HepG2 (cell line): Measurements from ENCODE around the gene SAE1.

ENCODE experiments used
- ARNT ChIP-seq: fragments of 450-650 bp; IDR thresholded peaks from 2 replicates; pipeline ENCODE4 v1.6.1; 2017
- CCAR2 ChIP-seq: fragments of 200-400 bp; formaldehyde crosslinking; optimal IDR thresholded peaks from 2 replicates; pipeline ENCODE3; 2018; ENCODE audit warnings: low read depth, mild to moderate bottlenecking, low read length, moderate library complexity
- DPF2 ChIP-seq: sonication (generic); formaldehyde crosslinking; IDR thresholded peaks from 2 replicates; pipeline ENCODE4 v1.4.0; 2020; ENCODE audit warnings: mild to moderate bottlenecking, low read depth, missing genetic modification reagents, borderline replicate concordance
- HDAC6 ChIP-seq: fragments of 200-600 bp; sonication (generic); IDR thresholded peaks from 2 replicates; pipeline ENCODE4 v1.7.0; 2017; ENCODE audit warnings: mild to moderate bottlenecking, antibody characterized with exemption, low read length, low read depth
- POLR2AphosphoS5 ChIP-seq: IDR thresholded peaks from 2 replicates; pipeline ENCODE4 v1.6.1; 2012; ENCODE audit warnings: low read depth, low read length
- SAP130 ChIP-seq: IDR thresholded peaks from 2 replicates; pipeline ENCODE4 v1.6.1; 2016; ENCODE audit warnings: low read depth
- SRSF1 ChIP-seq: fragments of 200-400 bp; formaldehyde crosslinking; optimal IDR thresholded peaks from 2 replicates; pipeline ENCODE3; 2017; ENCODE audit warnings: mild to moderate bottlenecking, low read depth, low read length, moderate library complexity
- SRSF4 ChIP-seq: fragments of 200-400 bp; formaldehyde crosslinking; IDR thresholded peaks from one replicate; pipeline ENCODE4 v1.6.1; 2018; ENCODE audit warnings: mild to moderate bottlenecking, low read depth, low read length, moderate library complexity; ENCODE audit not compliant: poor library complexity, severe bottlenecking
- TCF12 ChIP-seq, 2 experiments: fragments of 450-650 bp in 1 of 2; sonication (generic) in 1 of 2; formaldehyde crosslinking in 1 of 2; IDR thresholded peaks; 2 replicates each; pipeline versions ENCODE4 v1.6.1 to v1.8.0; 2017 to 2022; ENCODE audit warnings: antibody characterized with exemption in 1 of 2, mild to moderate bottlenecking in 1 of 2, missing genetic modification reagents in 1 of 2, moderate library complexity in 1 of 2
- TF ChIP-seq, protein P1 (sequence below): sonication (generic); formaldehyde crosslinking; IDR thresholded peaks from 2 replicates; pipeline ENCODE4 v1.5.0; 2020; ENCODE audit warnings: mild to moderate bottlenecking, missing genetic modification reagents, moderate library complexity
- TF ChIP-seq, protein P2 (sequence below): sonication (generic); formaldehyde crosslinking; IDR thresholded peaks from 2 replicates; pipeline ENCODE4 v1.4.0; 2020; ENCODE audit warnings: missing genetic modification reagents, low read depth, mild to moderate bottlenecking, borderline replicate concordance
- TF ChIP-seq, protein P3 (sequence below): sonication (generic); formaldehyde crosslinking; IDR thresholded peaks from 2 replicates; pipeline ENCODE4 v1.4.0; 2020; ENCODE audit warnings: low read depth, missing genetic modification reagents
- TF ChIP-seq, protein P4 (sequence below): sonication (generic); formaldehyde crosslinking; IDR thresholded peaks from 2 replicates; pipeline ENCODE4 v1.4.0; 2020; ENCODE audit warnings: mild to moderate bottlenecking, missing genetic modification reagents
- TF ChIP-seq, protein P5 (sequence below): IDR thresholded peaks from 2 replicates; pipeline ENCODE4 v1.6.1; 2016

DNA sequence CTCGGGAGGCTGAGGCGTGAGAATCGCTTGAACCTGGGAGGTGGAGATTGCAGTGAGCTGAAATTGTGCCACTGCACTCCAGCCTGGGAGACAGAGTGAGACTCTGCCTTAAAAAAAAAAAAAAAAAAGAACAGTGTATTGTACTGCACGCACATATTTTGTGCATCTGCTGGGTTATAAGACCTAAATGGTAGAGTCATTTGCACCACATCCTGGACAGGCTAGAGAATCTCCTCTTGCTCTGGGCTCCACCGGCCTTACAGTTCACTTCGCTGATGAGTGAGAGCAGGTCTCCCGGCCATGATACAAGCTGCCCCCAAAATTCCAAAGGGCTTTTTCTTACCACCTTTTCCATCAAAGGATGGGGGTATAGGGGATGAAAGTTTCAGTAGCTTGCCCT, 7.2 kb upstream of the SAE1 start:
- TF ChIP-seq POLR2AphosphoS5 (no peak), SRSF4 (no peak), ARNT (no peak), DPF2 (no peak), SRSF1 (no peak), TCF12 (IDR thresholded peaks at IDR 0.05) (no peak), TCF12 (CRISPR knock-in tag; IDR thresholded peaks at IDR 0.05) (no peak), HDAC6 (no peak), SAP130 (CRISPR knock-in tag) (no peak), CCAR2 (no peak)
- TF ChIP-seq, protein P1, sequence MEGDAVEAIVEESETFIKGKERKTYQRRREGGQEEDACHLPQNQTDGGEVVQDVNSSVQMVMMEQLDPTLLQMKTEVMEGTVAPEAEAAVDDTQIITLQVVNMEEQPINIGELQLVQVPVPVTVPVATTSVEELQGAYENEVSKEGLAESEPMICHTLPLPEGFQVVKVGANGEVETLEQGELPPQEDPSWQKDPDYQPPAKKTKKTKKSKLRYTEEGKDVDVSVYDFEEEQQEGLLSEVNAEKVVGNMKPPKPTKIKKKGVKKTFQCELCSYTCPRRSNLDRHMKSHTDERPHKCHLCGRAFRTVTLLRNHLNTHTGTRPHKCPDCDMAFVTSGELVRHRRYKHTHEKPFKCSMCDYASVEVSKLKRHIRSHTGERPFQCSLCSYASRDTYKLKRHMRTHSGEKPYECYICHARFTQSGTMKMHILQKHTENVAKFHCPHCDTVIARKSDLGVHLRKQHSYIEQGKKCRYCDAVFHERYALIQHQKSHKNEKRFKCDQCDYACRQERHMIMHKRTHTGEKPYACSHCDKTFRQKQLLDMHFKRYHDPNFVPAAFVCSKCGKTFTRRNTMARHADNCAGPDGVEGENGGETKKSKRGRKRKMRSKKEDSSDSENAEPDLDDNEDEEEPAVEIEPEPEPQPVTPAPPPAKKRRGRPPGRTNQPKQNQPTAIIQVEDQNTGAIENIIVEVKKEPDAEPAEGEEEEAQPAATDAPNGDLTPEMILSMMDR (CRISPR knock-in tag), result no peak
- TF ChIP-seq, protein P2, sequence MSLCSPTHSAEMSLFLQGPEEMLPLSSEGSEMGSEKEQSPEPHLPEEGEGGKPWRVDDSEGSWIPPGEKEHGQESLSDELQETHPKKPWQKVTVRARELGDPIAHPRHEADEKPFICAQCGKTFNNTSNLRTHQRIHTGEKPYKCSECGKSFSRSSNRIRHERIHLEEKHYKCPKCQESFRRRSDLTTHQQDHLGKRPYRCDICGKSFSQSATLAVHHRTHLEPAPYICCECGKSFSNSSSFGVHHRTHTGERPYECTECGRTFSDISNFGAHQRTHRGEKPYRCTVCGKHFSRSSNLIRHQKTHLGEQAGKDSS (CRISPR knock-in tag), result no peak
- TF ChIP-seq, protein P3, sequence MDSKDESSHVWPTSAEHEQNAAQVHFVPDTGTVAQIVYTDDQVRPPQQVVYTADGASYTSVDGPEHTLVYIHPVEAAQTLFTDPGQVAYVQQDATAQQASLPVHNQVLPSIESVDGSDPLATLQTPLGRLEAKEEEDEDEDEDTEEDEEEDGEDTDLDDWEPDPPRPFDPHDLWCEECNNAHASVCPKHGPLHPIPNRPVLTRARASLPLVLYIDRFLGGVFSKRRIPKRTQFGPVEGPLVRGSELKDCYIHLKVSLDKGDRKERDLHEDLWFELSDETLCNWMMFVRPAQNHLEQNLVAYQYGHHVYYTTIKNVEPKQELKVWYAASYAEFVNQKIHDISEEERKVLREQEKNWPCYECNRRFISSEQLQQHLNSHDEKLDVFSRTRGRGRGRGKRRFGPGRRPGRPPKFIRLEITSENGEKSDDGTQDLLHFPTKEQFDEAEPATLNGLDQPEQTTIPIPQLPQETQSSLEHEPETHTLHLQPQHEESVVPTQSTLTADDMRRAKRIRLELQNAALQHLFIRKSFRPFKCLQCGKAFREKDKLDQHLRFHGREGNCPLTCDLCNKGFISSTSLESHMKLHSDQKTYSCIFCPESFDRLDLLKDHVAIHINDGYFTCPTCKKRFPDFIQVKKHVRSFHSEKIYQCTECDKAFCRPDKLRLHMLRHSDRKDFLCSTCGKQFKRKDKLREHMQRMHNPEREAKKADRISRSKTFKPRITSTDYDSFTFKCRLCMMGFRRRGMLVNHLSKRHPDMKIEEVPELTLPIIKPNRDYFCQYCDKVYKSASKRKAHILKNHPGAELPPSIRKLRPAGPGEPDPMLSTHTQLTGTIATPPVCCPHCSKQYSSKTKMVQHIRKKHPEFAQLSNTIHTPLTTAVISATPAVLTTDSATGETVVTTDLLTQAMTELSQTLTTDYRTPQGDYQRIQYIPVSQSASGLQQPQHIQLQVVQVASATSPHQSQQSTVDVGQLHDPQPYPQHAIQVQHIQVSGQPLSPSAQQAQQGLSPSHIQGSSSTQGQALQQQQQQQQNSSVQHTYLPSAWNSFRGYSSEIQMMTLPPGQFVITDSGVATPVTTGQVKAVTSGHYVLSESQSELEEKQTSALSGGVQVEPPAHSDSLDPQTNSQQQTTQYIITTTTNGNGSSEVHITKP (CRISPR knock-in tag), result no peak
- TF ChIP-seq, protein P4, sequence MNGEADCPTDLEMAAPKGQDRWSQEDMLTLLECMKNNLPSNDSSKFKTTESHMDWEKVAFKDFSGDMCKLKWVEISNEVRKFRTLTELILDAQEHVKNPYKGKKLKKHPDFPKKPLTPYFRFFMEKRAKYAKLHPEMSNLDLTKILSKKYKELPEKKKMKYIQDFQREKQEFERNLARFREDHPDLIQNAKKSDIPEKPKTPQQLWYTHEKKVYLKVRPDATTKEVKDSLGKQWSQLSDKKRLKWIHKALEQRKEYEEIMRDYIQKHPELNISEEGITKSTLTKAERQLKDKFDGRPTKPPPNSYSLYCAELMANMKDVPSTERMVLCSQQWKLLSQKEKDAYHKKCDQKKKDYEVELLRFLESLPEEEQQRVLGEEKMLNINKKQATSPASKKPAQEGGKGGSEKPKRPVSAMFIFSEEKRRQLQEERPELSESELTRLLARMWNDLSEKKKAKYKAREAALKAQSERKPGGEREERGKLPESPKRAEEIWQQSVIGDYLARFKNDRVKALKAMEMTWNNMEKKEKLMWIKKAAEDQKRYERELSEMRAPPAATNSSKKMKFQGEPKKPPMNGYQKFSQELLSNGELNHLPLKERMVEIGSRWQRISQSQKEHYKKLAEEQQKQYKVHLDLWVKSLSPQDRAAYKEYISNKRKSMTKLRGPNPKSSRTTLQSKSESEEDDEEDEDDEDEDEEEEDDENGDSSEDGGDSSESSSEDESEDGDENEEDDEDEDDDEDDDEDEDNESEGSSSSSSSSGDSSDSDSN (CRISPR knock-in tag), result no peak
- TF ChIP-seq, protein P5, sequence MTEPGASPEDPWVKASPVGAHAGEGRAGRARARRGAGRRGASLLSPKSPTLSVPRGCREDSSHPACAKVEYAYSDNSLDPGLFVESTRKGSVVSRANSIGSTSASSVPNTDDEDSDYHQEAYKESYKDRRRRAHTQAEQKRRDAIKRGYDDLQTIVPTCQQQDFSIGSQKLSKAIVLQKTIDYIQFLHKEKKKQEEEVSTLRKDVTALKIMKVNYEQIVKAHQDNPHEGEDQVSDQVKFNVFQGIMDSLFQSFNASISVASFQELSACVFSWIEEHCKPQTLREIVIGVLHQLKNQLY (CRISPR knock-in tag), result no peak
